CD4-positive, alpha-beta memory T cell (primary cell): ENCODE data around the gene PAQR9. TPM values are rescaled to one million over a fixed set of nuclear protein-coding genes. Genes with fewer than 3 reads are reported as not detected.
A peak's percentile ranks its signal among the peaks of the same experiment; 100 is the strongest.

ENCODE experiments used
- CTCF ChIA-PET: fragments of 350-600 bp; sonication (Branson Sonifier 250); formaldehyde crosslinking; loops from one replicate; lab custom pipeline; 2021; ENCODE audit warnings: inconsistent platforms; ENCODE audit not compliant: partially characterized antibody; lab: Charles Lee
- POLR2A ChIA-PET: fragments of 350-600 bp; sonication (Branson Sonifier 250); formaldehyde crosslinking; loops from one replicate; lab custom pipeline; 2021; ENCODE audit not compliant: partially characterized antibody; lab: Charles Lee
- DNase-seq, 5 donors: peaks; one replicate each; pipeline versions ENCODE4 v3.0.0 to v3.0.0-alpha.2; 2020 to 2022; ENCODE audit warnings: mixed read lengths in 1 of 5
- H3K27ac ChIP-seq: one replicate; pipeline ENCODE4 v1.7.0; 2013; ENCODE audit warnings: low read depth, low read length
- H3K27me3 ChIP-seq: 2 replicates; pipeline ENCODE4 v1.7.0; 2013; ENCODE audit warnings: mild to moderate bottlenecking, low read length, moderate library complexity; ENCODE audit not compliant: insufficient read depth
- H3K36me3 ChIP-seq: 2 replicates; pipeline ENCODE4 v1.7.0; 2013; ENCODE audit warnings: mild to moderate bottlenecking, low read length, moderate library complexity; ENCODE audit not compliant: insufficient read depth
- H3K4me1 ChIP-seq: 2 replicates; pipeline ENCODE4 v1.7.0; 2013; ENCODE audit warnings: mild to moderate bottlenecking, low read length, moderate library complexity; ENCODE audit not compliant: insufficient read depth
- H3K4me3 ChIP-seq, 2 donors: one replicate each; pipeline ENCODE4 v1.7.0; 2013; ENCODE audit warnings: low read length in 2 of 2, mild to moderate bottlenecking in 1 of 2
- H3K9me3 ChIP-seq, 2 donors: one replicate each; pipeline ENCODE4 v1.7.0; 2013; ENCODE audit warnings: low read length in 2 of 2, control low read depth in 1 of 2; ENCODE audit not compliant: control insufficient read depth in 1 of 2
- H3K27ac Mint-ChIP-seq, 7 donors: one replicate each; pipeline ENCODE4 v1.8.0; 2020 to 2021; ENCODE audit warnings: mixed read lengths in 7 of 7, mild to moderate bottlenecking in 6 of 7, inconsistent platforms in 3 of 7, moderate library complexity in 3 of 7
- H3K27me3 Mint-ChIP-seq, 2 donors: one replicate each; pipeline ENCODE4 v1.8.0; 2020 to 2021; ENCODE audit warnings: mixed read lengths in 2 of 2
- H3K36me3 Mint-ChIP-seq, 2 donors: one replicate each; pipeline ENCODE4 v1.8.0; 2020 to 2021; ENCODE audit warnings: mixed read lengths in 2 of 2, inconsistent platforms in 1 of 2, mild to moderate bottlenecking in 1 of 2
- H3K4me1 Mint-ChIP-seq, 4 donors: one replicate each; pipeline ENCODE4 v1.8.0; 2020 to 2021; ENCODE audit warnings: mixed read lengths in 4 of 4, mild to moderate bottlenecking in 1 of 4
- H3K4me3 Mint-ChIP-seq, 8 donors: one replicate each; pipeline ENCODE4 v1.8.0; 2020 to 2021; ENCODE audit warnings: mixed read lengths in 8 of 8, mild to moderate bottlenecking in 7 of 8, moderate library complexity in 6 of 8, inconsistent platforms in 3 of 8
- H3K9me3 Mint-ChIP-seq, 8 donors: one replicate each; pipeline ENCODE4 v1.8.0; 2020 to 2021; ENCODE audit warnings: mixed read lengths in 8 of 8, mild to moderate bottlenecking in 5 of 8, inconsistent platforms in 3 of 8, moderate library complexity in 1 of 8
- intact Hi-C: fragments of 100-400 bp; cut with micrococcal nuclease; formaldehyde crosslinking; loops from one replicate; pipeline ENCODE4 v1.15.1; 2023
- polyA plus RNA-seq, 2 donors: library from polyadenylated mRNA; unstranded; fragments of 300-500 nt; fragmentation: Illumina TruSeq; gene quantifications; one replicate each; pipeline ENCODE4 v1.2.3, GENCODE V29; 2021
- total RNA-seq, 2 experiments: library from RNA; stranded (reverse); gene quantifications; one replicate each; pipeline ENCODE4 v1.2.3, GENCODE V29; 2021

PAQR9 gene
- total and polyA plus RNA-seq, 4 experiments from 2014 or later = not detected

GRCh38 chr3:142943870-142944269 lies 19.6 kb downstream of the PAQR9 start:
- DNase-seq = no peak
- intact Hi-C loops = no loop called here
- Mint-ChIP-seq H3K36me3 (no peaks in the 10 kb centered on the region), H3K9me3 (no peaks in the 10 kb centered on the region), H3K27ac (peak overlapping the region in 5 of 7 donors; percentile 8 to 85 (median 69)), H3K4me1 (peaks cover 16 to 21% (median 16%) of the 10 kb centered on the region in 4 donors), H3K4me3 (peak overlapping the region; percentile 67 to 82 (median 75)), H3K27me3 (peaks cover 12 to 20% of the 10 kb centered on the region in 2 donors)
- ChIA-PET CTCF (interaction anchor here (1.0 to 1.6 kb wide), 2 partner anchors 58 to 60 kb away, joined by 3 read pairs; partner anchors contain the start of gene U2SURP), POLR2A (interaction anchor here (1.0 to 1.6 kb wide), 3 partner anchors 57 to 1028 kb away, joined by 3 to 6 read pairs (median 5); partner anchors contain the start of genes DIPK2A, TRPC1 and U2SURP)
- H3K9me3 ChIP-seq = no peaks in the 10 kb centered on the region
- H3K27me3 ChIP-seq = no peaks in the 10 kb centered on the region
- peaks cover 9% of the 10 kb centered on the region for H3K4me1 ChIP-seq
- H3K4me3 ChIP-seq = peak overlapping the region in 1 of 2 donors; percentile 39
- H3K36me3 ChIP-seq = no peaks in the 10 kb centered on the region
- no peak overlapping the region for H3K27ac ChIP-seq

- H3K9me3 ChIP-seq = no peaks in the 10 kb centered on the region
- ChIA-PET CTCF (no interaction called here), POLR2A (no interaction called here)
- Mint-ChIP-seq H3K4me3 (no peak overlapping the region), H3K36me3 (no peaks in the 10 kb centered on the region), H3K9me3 (no peaks in the 10 kb centered on the region), H3K4me1 (peaks cover 16 to 21% (median 16%) of the 10 kb centered on the region in 4 donors), H3K27me3 (peaks cover 12 to 19% of the 10 kb centered on the region in 2 donors), H3K27ac (no peak overlapping the region)
- H3K27ac ChIP-seq = no peak overlapping the region
- H3K4me1 ChIP-seq = peaks cover 9% of the 10 kb centered on the region
- DNase-seq = no peak
- H3K4me3 ChIP-seq = no peak overlapping the region
- intact Hi-C loops = no loop called here
- no peaks in the 10 kb centered on the region for H3K36me3 ChIP-seq
- no peaks in the 10 kb centered on the region for H3K27me3 ChIP-seq
These were observed 20.1 kb downstream of the PAQR9 start for GRCh38 chr3:142943349-142943748.

- H3K27me3 Mint-ChIP-seq = peaks cover 2 to 11% of the 10 kb centered on the region in 2 donors
- no peaks in the 10 kb centered on the region for H3K9me3 ChIP-seq
- H3K9me3 Mint-ChIP-seq = no peaks in the 10 kb centered on the region
- no peaks in the 10 kb centered on the region for H3K36me3 ChIP-seq
- ChIA-PET POLR2A (no interaction called here), CTCF (no interaction called here)
- no peak overlapping the region for H3K4me3 ChIP-seq
- no peak overlapping the region for H3K27ac Mint-ChIP-seq
- no peak overlapping the region for H3K27ac ChIP-seq
- H3K36me3 Mint-ChIP-seq = no peaks in the 10 kb centered on the region
- H3K4me1 ChIP-seq = peaks cover 9% of the 10 kb centered on the region
- DNase-seq = no peak
- H3K4me1 Mint-ChIP-seq = peaks cover 10 to 16% (median 11%) of the 10 kb centered on the region in 4 donors
- intact Hi-C loops = no loop called here
- no peaks in the 10 kb centered on the region for H3K27me3 ChIP-seq
- no peak overlapping the region for H3K4me3 Mint-ChIP-seq
These were observed 21.9 kb downstream of the PAQR9 start for GRCh38 chr3:142941373-142942123.

GRCh38 chr3:142940472-142940871 lies 23.0 kb downstream of the PAQR9 start:
- CTCF ChIA-PET = no interaction called here
- Histone ChIP-seq H3K36me3 (no peaks in the 10 kb centered on the region), H3K27me3 (no peaks in the 10 kb centered on the region), H3K4me1 (peaks cover 9% of the 10 kb centered on the region), H3K9me3 (no peaks in the 10 kb centered on the region), H3K27ac (no peak overlapping the region), H3K4me3 (no peak overlapping the region)
- intact Hi-C loops = no loop called here
- no peak overlapping the region for H3K27ac Mint-ChIP-seq
- peaks cover 10 to 12% (median 11%) of the 10 kb centered on the region in 4 donors for H3K4me1 Mint-ChIP-seq
- H3K9me3 Mint-ChIP-seq = no peaks in the 10 kb centered on the region
- DNase-seq = no peak
- peaks cover 3 to 4% of the 10 kb centered on the region in 2 donors for H3K27me3 Mint-ChIP-seq
- no peaks in the 10 kb centered on the region for H3K36me3 Mint-ChIP-seq
- POLR2A ChIA-PET = no interaction called here
- H3K4me3 Mint-ChIP-seq = no peak overlapping the region

GRCh38 chr3:142940000-142940399 lies 23.5 kb downstream of the PAQR9 start:
- no peak overlapping the region for H3K27ac ChIP-seq
- DNase-seq = no peak
- peaks cover 2 to 3% of the 10 kb centered on the region in 2 donors for H3K27me3 Mint-ChIP-seq
- no peaks in the 10 kb centered on the region for H3K36me3 Mint-ChIP-seq
- H3K4me3 ChIP-seq = no peak overlapping the region
- peaks cover 10 to 11% (median 10%) of the 10 kb centered on the region in 4 donors for H3K4me1 Mint-ChIP-seq
- H3K4me3 Mint-ChIP-seq = no peak overlapping the region
- CTCF ChIA-PET = interaction anchor here (0.8 kb wide), 1 partner anchor 9 kb away, joined by 4 read pairs; no protein-coding TSS in a partner anchor
- intact Hi-C loops = no loop called here
- H3K9me3 Mint-ChIP-seq = no peaks in the 10 kb centered on the region
- H3K27ac Mint-ChIP-seq = no peak overlapping the region
- no peaks in the 10 kb centered on the region for H3K36me3 ChIP-seq
- no peaks in the 10 kb centered on the region for H3K9me3 ChIP-seq
- peaks cover 5% of the 10 kb centered on the region for H3K4me1 ChIP-seq
- H3K27me3 ChIP-seq = no peaks in the 10 kb centered on the region
- POLR2A ChIA-PET = no interaction called here

GRCh38 chr3:142935963-142936362 lies 27.5 kb downstream of the PAQR9 start:
- H3K9me3 Mint-ChIP-seq = no peaks in the 10 kb centered on the region
- H3K4me3 ChIP-seq = no peak overlapping the region
- H3K4me1 Mint-ChIP-seq = peaks cover 0 to 2% (median 0%) of the 10 kb centered on the region in 4 donors
- intact Hi-C loops = no loop called here
- H3K27ac Mint-ChIP-seq = no peak overlapping the region
- ChIA-PET CTCF (no interaction called here), POLR2A (no interaction called here)
- no peak overlapping the region for H3K27ac ChIP-seq
- no peaks in the 10 kb centered on the region for H3K27me3 ChIP-seq
- peaks cover 1 to 3% of the 10 kb centered on the region in 2 donors for H3K27me3 Mint-ChIP-seq
- DNase-seq = no peak
- no peak overlapping the region for H3K4me3 Mint-ChIP-seq
- H3K36me3 ChIP-seq = no peaks in the 10 kb centered on the region
- H3K4me1 ChIP-seq = no peaks in the 10 kb centered on the region
- H3K36me3 Mint-ChIP-seq = no peaks in the 10 kb centered on the region
- no peaks in the 10 kb centered on the region for H3K9me3 ChIP-seq

GRCh38 chr3:142934887-142935269 lies 28.6 kb downstream of the PAQR9 start:
- no peak overlapping the region for H3K4me3 ChIP-seq
- ChIA-PET CTCF (no interaction called here), POLR2A (no interaction called here)
- no peaks in the 10 kb centered on the region for H3K9me3 ChIP-seq
- H3K27me3 ChIP-seq = no peaks in the 10 kb centered on the region
- DNase-seq = no peak
- Mint-ChIP-seq H3K9me3 (no peaks in the 10 kb centered on the region), H3K27ac (no peak overlapping the region), H3K4me3 (no peak overlapping the region), H3K27me3 (peaks cover 1 to 3% of the 10 kb centered on the region in 2 donors), H3K4me1 (peaks cover 0 to 2% (median 0%) of the 10 kb centered on the region in 4 donors), H3K36me3 (no peaks in the 10 kb centered on the region)
- intact Hi-C loops = no loop called here
- no peaks in the 10 kb centered on the region for H3K4me1 ChIP-seq
- no peaks in the 10 kb centered on the region for H3K36me3 ChIP-seq
- no peak overlapping the region for H3K27ac ChIP-seq
